Erythroblast (primary cell): ENCODE data around the gene MAFB.

Experiments used
- GATA1 ChIP-seq: IDR thresholded peaks from 2 replicates; pipeline ENCODE4 v1.6.1; 2011; ENCODE audit warnings: low read depth, mild to moderate bottlenecking, control low read depth, low read length, moderate library complexity
- POLR2A ChIP-seq: IDR thresholded peaks from 2 replicates; pipeline ENCODE4 v1.6.1; 2011; ENCODE audit warnings: mild to moderate bottlenecking, low read length

- TF ChIP-seq POLR2A (no peak), GATA1 (no peak)
Observed at GRCh38 chr20:40718982-40719729, 30.1 kb upstream of the MAFB start.
